HG02973 (cell line): Measurements from ENCODE around the gene BRD2.

Source experiments
- ATAC-seq: cut with Tn5 transposase; IDR thresholded peaks from one replicate; pipeline ENCODE4 v1.9.1; 2021; ENCODE audit warnings: moderate library complexity; ENCODE audit not compliant: unreplicated experiment

The BRD2 gene

GRCh38 chr6:32984622-32985389 is 16.4 kb downstream of the BRD2 start:
- no peak for ATAC-seq

- ATAC-seq, result no peak
These were observed 21.0 kb downstream of the BRD2 start for GRCh38 chr6:32989368-32989767.

- ATAC-seq, result no peak
These were observed 23.6 kb downstream of the BRD2 start for GRCh38 chr6:32991972-32992371.

GRCh38 chr6:32993363-32993973 is 25.1 kb downstream of the BRD2 start:
- no peak for ATAC-seq

- no peak for ATAC-seq
These were observed 27.1 kb downstream of the BRD2 start for GRCh38 chr6:32995448-32995847.

GRCh38 chr6:33000055-33000454 is 31.7 kb downstream of the BRD2 start:
- no peak for ATAC-seq

GRCh38 chr6:33001685-33002084 is 33.3 kb downstream of the BRD2 start:
- ATAC-seq, result no peak

- ATAC-seq, result no peak
These were observed 36.5 kb downstream of the BRD2 start for GRCh38 chr6:33004940-33005339.

- no peak for ATAC-seq
These were observed 39.5 kb downstream of the BRD2 start for GRCh38 chr6:33007831-33008400.

GRCh38 chr6:33008944-33009861 is 40.8 kb downstream of the BRD2 start, which contains the start of gene HLA-DOA:
HLA-DOA (minus strand) TSS chr6:33009591.
- ATAC-seq, result peak; percentile 81

GRCh38 chr6:33010356-33010755 is 42.0 kb downstream of the BRD2 start:
- ATAC-seq, result no peak

- ATAC-seq, result no peak
These were observed 45.2 kb downstream of the BRD2 start for GRCh38 chr6:33013608-33014007.

GRCh38 chr6:33014841-33015634 is 46.6 kb downstream of the BRD2 start:
- ATAC-seq, result no peak

GRCh38 chr6:33015798-33016197 is 47.4 kb downstream of the BRD2 start:
- ATAC-seq, result no peak

GRCh38 chr6:33017018-33017417 is 48.6 kb downstream of the BRD2 start:
- ATAC-seq, result no peak

- ATAC-seq, result no peak
These were observed 49.4 kb downstream of the BRD2 start for GRCh38 chr6:33017694-33018353.

- no peak for ATAC-seq
These were observed 50.0 kb downstream of the BRD2 start for GRCh38 chr6:33018418-33018817.

GRCh38 chr6:33018904-33019303 is 50.5 kb downstream of the BRD2 start:
- peak; percentile 68 for ATAC-seq

- ATAC-seq, result no peak
These were observed 51.0 kb downstream of the BRD2 start for GRCh38 chr6:33019372-33019771.

GRCh38 chr6:33021917-33022316 is 53.5 kb downstream of the BRD2 start:
- no peak for ATAC-seq
